GM19455 (cell line): Measurements from ENCODE around the gene FTCD.

ENCODE experiments used
- ATAC-seq: cut with Tn5 transposase; IDR thresholded peaks from one replicate; pipeline ENCODE4 v1.9.1; 2021; ENCODE audit not compliant: unreplicated experiment

Gene FTCD

GRCh38 chr21:46124926-46125845 is 30.2 kb downstream of the FTCD start:
- ATAC-seq = no peak

GRCh38 chr21:46124083-46124925 is 31.1 kb downstream of the FTCD start:
- ATAC-seq = no peak

GRCh38 chr21:46122758-46123683 is 32.4 kb downstream of the FTCD start:
- no peak for ATAC-seq

- no peak for ATAC-seq
Measured at GRCh38 chr21:46122237-46122671, 33.1 kb downstream of the FTCD start.

- ATAC-seq = no peak
Measured at GRCh38 chr21:46121286-46122221, 33.8 kb downstream of the FTCD start.

GRCh38 chr21:46120301-46121285 is 34.8 kb downstream of the FTCD start:
- no peak for ATAC-seq

- no peak for ATAC-seq
Measured at GRCh38 chr21:46119637-46120271, 35.6 kb downstream of the FTCD start.

GRCh38 chr21:46119144-46119636 is 36.2 kb downstream of the FTCD start:
- ATAC-seq = no peak

- ATAC-seq = no peak
Measured at GRCh38 chr21:46118316-46119143, 36.8 kb downstream of the FTCD start.

GRCh38 chr21:46117586-46118315 is 37.6 kb downstream of the FTCD start:
- ATAC-seq = no peak

- ATAC-seq = no peak
Measured at GRCh38 chr21:46116776-46117585, 38.4 kb downstream of the FTCD start.

- no peak for ATAC-seq
Measured at GRCh38 chr21:46116189-46116775, 39.1 kb downstream of the FTCD start.

- ATAC-seq = no peak
Measured at GRCh38 chr21:46115441-46116188, 39.8 kb downstream of the FTCD start.

GRCh38 chr21:46114963-46115362 is 40.4 kb downstream of the FTCD start:
- ATAC-seq = no peak
